ENCODE measurements around the gene ZNF136. TPM values are rescaled to one million over a fixed set of nuclear protein-coding genes. Genes with fewer than 3 reads are reported as not detected.

ZNF136 gene
- total RNA-seq, 1 donor from 2014 or later: 4.3 TPM

DNA sequence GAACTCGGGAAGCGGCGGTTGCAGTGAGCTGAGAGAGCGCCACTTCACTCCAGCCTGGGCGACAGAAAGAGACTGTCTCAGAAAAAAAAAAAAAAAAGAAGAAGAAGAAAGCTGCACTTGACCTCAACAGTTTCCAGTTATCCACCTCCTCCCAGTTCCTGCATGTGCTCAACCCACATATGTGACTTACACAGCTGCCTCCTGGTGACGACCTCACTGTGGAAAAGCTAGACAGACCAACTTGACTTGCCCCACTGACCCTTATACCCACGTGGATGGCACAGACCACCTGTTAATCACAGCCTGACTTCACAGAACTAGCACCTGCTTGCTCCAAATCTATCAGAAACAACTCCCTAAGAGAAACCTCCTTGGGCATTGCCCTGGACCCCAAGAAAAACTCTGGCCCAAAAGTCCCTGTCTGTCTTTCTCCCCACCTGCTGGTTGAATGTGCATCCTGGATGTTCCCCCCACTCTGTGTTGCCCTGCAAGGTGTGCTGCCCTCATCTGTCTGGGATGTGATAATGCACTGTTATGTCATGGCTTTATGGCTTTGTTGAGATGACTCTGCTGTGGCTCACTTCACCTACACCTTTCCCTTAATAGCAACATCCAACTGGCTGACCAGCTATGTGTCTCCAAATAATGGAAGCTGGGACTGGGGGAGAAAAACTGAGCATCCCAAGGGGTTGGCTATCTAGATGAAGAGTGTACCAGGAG is 25.5 kb upstream of the ZNF136 start:
- TF ChIP-seq, protein P1, sequence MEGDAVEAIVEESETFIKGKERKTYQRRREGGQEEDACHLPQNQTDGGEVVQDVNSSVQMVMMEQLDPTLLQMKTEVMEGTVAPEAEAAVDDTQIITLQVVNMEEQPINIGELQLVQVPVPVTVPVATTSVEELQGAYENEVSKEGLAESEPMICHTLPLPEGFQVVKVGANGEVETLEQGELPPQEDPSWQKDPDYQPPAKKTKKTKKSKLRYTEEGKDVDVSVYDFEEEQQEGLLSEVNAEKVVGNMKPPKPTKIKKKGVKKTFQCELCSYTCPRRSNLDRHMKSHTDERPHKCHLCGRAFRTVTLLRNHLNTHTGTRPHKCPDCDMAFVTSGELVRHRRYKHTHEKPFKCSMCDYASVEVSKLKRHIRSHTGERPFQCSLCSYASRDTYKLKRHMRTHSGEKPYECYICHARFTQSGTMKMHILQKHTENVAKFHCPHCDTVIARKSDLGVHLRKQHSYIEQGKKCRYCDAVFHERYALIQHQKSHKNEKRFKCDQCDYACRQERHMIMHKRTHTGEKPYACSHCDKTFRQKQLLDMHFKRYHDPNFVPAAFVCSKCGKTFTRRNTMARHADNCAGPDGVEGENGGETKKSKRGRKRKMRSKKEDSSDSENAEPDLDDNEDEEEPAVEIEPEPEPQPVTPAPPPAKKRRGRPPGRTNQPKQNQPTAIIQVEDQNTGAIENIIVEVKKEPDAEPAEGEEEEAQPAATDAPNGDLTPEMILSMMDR (IDR thresholded peaks at IDR 0.05; ENCODE audit: insufficient read depth, low read length, poor library complexity, severe bottlenecking): no peak
- no peaks in the 10 kb centered on the region for H3K27me3 ChIP-seq (ENCODE audit: control insufficient read depth, insufficient read depth, low read length)
- no peak overlapping the region for H3K4me3 ChIP-seq (ENCODE audit: low read depth, low read length)
- DNase-seq (ENCODE audit: low read depth): no peak
- peaks cover 8% of the 10 kb centered on the region for H3K36me3 ChIP-seq (ENCODE audit: control insufficient read depth, insufficient read depth, low read length)

DNA sequence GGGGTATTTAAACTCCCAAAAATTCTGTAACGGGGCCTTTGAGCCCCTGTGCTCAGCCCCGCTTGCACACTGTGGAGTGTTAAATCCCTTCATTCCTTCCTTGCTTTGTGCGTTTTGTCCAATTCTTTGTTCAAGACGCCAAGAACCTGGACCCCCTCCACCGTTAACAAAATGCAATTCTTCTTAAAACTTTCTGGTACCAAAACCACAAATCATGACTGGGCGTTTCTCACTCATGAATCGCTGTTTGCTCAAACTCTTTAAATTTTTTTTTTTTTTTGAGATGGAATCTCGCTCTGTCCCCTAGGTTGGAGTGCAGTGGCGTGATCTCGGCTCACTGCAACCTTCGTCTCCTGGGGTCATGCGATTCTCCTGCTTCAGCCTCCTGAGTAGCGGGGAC is 23.6 kb upstream of the ZNF136 start:
- no peak for DNase-seq (ENCODE audit: low read depth)
- TF ChIP-seq, protein P1 (IDR thresholded peaks at IDR 0.05; ENCODE audit: insufficient read depth, low read length, poor library complexity, severe bottlenecking): no peak

DNA sequence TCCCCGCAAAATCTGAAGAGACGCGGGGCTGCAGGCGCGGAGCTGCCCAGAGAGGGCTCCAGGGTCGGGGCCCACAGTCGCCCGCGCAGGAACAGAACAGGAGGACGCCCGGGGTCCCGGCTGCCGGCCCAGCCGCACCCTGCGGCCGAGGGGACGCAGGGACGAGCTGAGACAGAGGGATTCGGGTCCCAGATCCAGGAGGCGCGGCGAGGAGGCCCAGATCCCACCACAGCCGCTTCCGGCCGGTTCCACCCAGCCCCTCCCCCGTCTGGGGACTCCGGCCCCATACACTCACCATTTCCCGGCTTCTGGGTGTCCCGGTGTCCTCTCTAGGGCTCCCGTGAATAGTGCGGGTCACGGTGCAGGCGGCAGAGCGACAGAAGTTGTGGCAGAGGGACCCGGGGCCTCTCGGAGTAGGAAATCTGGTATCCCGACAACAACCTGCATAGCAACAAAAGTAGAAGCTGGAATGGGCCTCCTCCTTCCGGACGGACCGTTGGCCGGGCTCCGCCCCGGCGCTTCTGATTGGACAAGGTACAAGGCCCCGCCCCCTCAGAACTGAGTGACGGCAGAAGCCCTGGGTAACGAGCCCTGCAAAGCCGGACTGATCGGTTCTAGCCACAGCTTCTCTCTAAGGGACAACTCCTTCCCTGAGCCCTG is 22.9 kb upstream of the ZNF136 start, which contains the start of gene ZNF20:
Gene ZNF20 (minus strand): TSS at position 466 of the 660 bp plus-strand sequence. CDS start 168 bp downstream, at position 298.
- Histone ChIP-seq H3K4me3 (ENCODE audit: low read depth, low read length) (peak within 1 kb of the TSS; percentile 53), H3K27me3 (ENCODE audit: control insufficient read depth, insufficient read depth, low read length) (no peaks in the 10 kb centered on the region), H3K36me3 (ENCODE audit: control insufficient read depth, insufficient read depth, low read length) (peaks cover 5% of the 10 kb centered on the region)
- DNase-seq (ENCODE audit: low read depth): peak; percentile 73
- TF ChIP-seq, protein P1 (IDR thresholded peaks at IDR 0.05; ENCODE audit: insufficient read depth, low read length, poor library complexity, severe bottlenecking): no peak

More for the DNA sequence above, 23.6 kb upstream of the ZNF136 start:
- Histone ChIP-seq H3K36me3 (ENCODE audit: control insufficient read depth, insufficient read depth, low read length) (peaks cover 6% of the 10 kb centered on the region), H3K27me3 (ENCODE audit: control insufficient read depth, insufficient read depth, low read length) (no peaks in the 10 kb centered on the region), H3K4me3 (ENCODE audit: low read depth, low read length) (peak overlapping the region; percentile 53)

DNA sequence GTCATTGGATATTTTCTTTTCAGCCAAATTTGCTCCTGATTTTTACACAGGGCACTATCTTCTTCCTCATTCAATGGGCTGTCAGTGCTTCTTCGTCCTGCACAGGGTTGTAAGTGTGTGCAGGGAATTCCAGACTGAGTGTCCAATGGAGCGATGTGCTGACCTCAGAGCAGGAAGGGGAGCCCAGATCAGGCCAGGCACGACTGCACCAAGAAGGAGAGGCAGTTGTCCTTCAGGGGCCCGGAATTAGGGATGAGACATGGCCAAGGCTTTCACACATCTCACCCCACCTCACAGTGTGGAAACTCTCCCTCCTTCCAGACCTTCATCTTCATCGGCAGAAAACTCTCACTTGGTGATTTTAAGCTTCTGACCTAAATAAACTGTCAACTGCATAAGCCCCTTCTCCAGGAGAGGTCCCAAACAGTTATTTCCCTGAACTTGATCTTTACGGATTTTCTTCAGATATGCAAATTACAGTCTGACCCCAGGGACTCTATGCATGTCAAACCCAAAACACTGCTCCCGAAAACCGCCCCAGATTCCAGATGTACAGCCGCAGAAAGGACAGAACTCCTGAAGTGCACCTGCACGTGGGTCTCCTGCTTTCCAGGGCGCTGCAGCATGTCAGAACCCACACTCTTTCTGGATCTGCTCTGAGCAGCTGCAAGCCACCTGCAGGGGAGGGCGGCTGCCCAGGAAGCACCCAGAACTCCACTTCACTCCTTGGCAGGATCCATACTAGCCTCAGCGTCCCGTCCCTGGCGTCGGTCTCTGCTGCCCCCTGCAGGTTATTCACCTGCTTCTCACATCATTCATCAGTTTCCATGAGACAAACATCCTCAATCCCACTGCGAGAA is 22.1 kb upstream of the ZNF136 start:
- peaks cover 9% of the 10 kb centered on the region for H3K36me3 ChIP-seq (ENCODE audit: control insufficient read depth, insufficient read depth, low read length)
- peak; percentile 21 for DNase-seq (ENCODE audit: low read depth)
- H3K4me3 ChIP-seq (ENCODE audit: low read depth, low read length): peak overlapping the region; percentile 53
- no peaks in the 10 kb centered on the region for H3K27me3 ChIP-seq (ENCODE audit: control insufficient read depth, insufficient read depth, low read length)
- TF ChIP-seq, protein P1 (IDR thresholded peaks at IDR 0.05; ENCODE audit: insufficient read depth, low read length, poor library complexity, severe bottlenecking): peak; percentile 64

DNA sequence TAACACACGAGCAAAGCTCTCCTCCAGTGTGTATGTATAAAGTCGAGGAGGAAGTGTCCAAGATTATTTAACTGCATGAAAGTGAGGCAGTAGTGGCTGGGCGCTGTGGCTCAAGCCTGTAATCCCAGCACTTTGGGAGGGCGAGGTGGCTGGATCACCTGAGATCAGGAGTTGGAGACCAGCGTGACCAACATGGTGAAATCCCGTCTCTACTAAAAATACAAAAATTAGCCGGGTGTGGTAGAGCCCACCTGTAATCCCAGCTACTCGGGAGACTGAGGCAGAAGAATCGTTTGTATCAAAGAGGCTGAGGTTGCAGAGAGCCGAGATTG is 21.5 kb upstream of the ZNF136 start:
- no peak overlapping the region for H3K4me3 ChIP-seq (ENCODE audit: low read depth, low read length)
- TF ChIP-seq, protein P1 (IDR thresholded peaks at IDR 0.05; ENCODE audit: insufficient read depth, low read length, poor library complexity, severe bottlenecking): no peak

More for the DNA sequence above, 21.5 kb upstream of the ZNF136 start:
- H3K27me3 ChIP-seq (ENCODE audit: control insufficient read depth, insufficient read depth, low read length): no peaks in the 10 kb centered on the region
- H3K36me3 ChIP-seq (ENCODE audit: control insufficient read depth, insufficient read depth, low read length): peaks cover 9% of the 10 kb centered on the region
- no peak for DNase-seq (ENCODE audit: low read depth)

All from kidney epithelial cell (primary cell).